Activated CD8-positive, alpha-beta memory T cell treated with anti-CD3 and anti-CD28 coated beads for 36 hours (primary cell): ENCODE measurements around the gene ADAMTS3. TPM values are rescaled to one million over a fixed set of nuclear protein-coding genes. Genes with fewer than 3 reads are reported as not detected.
"Not testable (repeated sequence)": the region's sequence is repeated elsewhere in the genome, so short reads cannot be mapped to it uniquely, and the experiment has no call there.

Source experiments
- CTCF ChIA-PET: fragments of 350-600 bp; sonication (Branson Sonifier 250); formaldehyde crosslinking; loops from one replicate; lab custom pipeline; 2021; ENCODE audit warnings: antibody characterized with exemption; lab: Charles Lee
- POLR2A ChIA-PET: fragments of 350-600 bp; sonication (Branson Sonifier 250); formaldehyde crosslinking; loops from one replicate; lab custom pipeline; 2021; ENCODE audit warnings: antibody characterized with exemption; lab: Charles Lee
- total RNA-seq, 2 experiments: library from RNA; stranded (reverse); gene quantifications; one replicate each; pipeline ENCODE4 v1.2.3, GENCODE V29; 2021

ADAMTS3 gene
- total RNA-seq, 2 experiments from 2014 or later = 0.02 TPM; not detected in 1

- CTCF ChIA-PET = no interaction called here
- POLR2A ChIA-PET = no interaction called here
These were observed 13.6 kb downstream of the ADAMTS3 start for GRCh38 chr4:72555377-72555831.

- POLR2A ChIA-PET = no interaction called here
- CTCF ChIA-PET = no interaction called here
These were observed 15.3 kb downstream of the ADAMTS3 start for GRCh38 chr4:72553540-72554337.

DNA sequence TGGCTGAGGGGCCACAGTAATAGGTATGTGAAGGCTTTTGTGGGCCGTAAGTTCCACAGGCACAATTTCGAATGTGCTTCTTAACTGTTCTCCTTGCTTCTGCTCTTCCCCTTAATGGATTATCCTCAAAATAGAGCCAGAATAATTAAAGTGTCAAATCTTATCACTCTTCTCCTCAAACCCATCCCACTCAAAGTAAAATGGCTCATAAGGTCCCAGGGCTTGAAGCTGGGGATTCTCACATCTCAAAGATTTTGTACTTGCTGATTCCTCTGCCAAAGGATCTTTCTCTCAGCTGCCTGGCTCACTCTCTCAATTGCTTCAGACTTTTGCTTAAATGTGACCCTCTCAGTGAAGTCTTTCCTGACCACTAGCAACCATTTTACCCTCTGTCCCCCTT, 16.6 kb downstream of the ADAMTS3 start:
- ChIA-PET POLR2A (no interaction called here), CTCF (no interaction called here)

GRCh38 chr4:72546456-72546855, 22.6 kb downstream of the ADAMTS3 start:
- ChIA-PET POLR2A (no interaction called here), CTCF (no interaction called here)

DNA sequence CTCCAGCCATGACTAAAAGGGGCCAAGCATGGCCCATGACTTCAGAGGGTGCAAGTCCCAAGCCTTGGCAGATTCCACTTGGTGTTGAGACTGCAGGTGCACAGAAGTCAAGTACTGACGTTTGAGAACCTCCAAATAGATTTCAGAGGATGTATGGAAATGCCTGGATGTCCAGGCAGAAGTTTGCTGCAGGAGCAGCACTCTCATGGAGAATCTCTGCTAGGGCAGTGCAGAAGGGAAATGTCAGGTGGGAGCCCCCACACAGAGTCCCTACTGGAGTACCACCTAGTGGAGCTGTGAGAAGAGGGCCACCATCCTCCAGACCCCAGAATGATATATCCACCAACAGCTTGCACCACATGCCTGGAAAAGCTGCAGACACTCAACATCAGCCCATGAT, 28.3 kb downstream of the ADAMTS3 start:
- CTCF ChIA-PET, POLR2A ChIA-PET: not testable (repeated sequence)

- CTCF ChIA-PET = no interaction called here
- POLR2A ChIA-PET = no interaction called here
These were observed 31.0 kb downstream of the ADAMTS3 start for GRCh38 chr4:72538006-72538405.

- POLR2A ChIA-PET = no interaction called here
These were observed 32.6 kb downstream of the ADAMTS3 start for GRCh38 chr4:72536443-72536842.

GRCh38 chr4:72531768-72532290, 37.2 kb downstream of the ADAMTS3 start:
- CTCF ChIA-PET = no interaction called here
- POLR2A ChIA-PET = no interaction called here

More at GRCh38 chr4:72536443-72536842, 32.6 kb downstream of the ADAMTS3 start:
- CTCF ChIA-PET = no interaction called here

DNA sequence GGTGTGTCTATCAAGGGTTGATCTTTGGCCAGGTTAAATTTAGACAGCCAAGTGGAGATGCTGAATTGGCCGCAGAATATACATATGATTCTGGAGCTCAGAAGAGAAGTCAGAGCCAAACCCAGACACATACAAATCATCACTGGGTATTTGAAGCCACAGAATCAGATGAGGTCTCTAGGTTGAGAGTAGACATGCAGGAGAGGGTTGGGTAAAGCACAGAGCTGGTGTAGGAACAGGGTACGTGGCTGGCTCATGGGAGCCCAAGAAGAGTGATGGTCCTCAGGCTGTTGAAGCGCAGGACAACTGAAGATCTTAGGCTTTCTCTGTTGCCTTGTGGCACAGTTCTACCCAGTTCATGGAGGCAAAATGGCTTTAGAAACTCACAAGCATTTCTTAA, 37.7 kb downstream of the ADAMTS3 start:
- ChIA-PET POLR2A (no interaction called here), CTCF (no interaction called here)

- CTCF ChIA-PET = no interaction called here
- POLR2A ChIA-PET = no interaction called here
These were observed 39.7 kb downstream of the ADAMTS3 start for GRCh38 chr4:72529148-72529822.

DNA sequence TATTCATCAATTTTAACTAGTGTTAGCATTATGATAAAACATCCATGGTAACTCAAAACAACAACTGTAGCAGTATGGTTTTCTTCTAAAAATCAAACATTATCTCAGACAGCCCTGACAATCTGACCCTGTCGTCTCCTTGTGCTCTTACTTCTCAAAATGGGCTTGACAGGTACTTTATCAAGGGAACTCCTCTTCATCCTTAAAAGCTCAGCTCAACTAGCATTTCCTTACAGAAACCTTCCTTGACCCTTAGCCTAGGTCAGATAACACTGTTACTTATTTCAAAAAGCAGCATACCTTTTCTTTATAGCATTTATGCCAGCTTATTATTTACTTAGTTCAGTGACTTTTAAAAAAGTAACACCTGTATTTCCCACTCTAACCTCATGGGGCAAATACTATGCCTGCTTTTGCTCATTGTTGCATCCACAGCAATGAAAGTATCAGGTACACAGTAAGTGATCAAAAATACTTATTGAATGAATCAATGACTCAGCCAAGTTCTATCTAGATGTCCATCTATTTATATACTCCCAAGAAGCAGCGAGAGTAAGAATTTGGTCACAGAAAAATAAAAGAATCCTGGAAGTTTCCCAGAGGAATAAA, 41.9 kb downstream of the ADAMTS3 start:
- CTCF ChIA-PET = interaction anchor here (0.7 kb wide), 1 partner anchor 527 kb away, joined by 3 read pairs; no protein-coding TSS in a partner anchor
- POLR2A ChIA-PET = no interaction called here

DNA sequence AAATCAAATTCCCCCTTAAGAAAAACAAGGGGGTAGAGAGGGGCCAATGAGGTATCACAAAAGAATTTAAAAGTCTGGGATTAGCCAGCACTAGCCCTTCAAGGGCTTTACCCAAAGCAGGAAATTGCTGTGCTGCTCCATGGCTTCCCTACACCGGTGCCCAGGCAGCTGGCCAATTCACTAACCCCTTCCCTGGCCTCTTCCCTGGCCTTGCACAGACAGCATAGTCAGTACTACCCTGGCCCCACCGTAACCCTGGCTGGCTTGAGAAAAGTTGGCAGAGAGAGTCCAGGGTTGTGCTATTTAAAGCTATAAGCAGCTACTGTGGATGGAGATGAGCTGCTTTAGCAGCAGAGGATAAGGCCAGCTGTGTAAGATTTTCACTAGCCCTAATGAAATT, 43.1 kb downstream of the ADAMTS3 start:
- CTCF ChIA-PET = no interaction called here
- POLR2A ChIA-PET = no interaction called here

GRCh38 chr4:72522440-72522839, 46.6 kb downstream of the ADAMTS3 start:
- CTCF ChIA-PET = interaction anchor here (0.6 kb wide), 1 partner anchor 1731 kb away, joined by 3 read pairs; no protein-coding TSS in a partner anchor
- POLR2A ChIA-PET = no interaction called here

DNA sequence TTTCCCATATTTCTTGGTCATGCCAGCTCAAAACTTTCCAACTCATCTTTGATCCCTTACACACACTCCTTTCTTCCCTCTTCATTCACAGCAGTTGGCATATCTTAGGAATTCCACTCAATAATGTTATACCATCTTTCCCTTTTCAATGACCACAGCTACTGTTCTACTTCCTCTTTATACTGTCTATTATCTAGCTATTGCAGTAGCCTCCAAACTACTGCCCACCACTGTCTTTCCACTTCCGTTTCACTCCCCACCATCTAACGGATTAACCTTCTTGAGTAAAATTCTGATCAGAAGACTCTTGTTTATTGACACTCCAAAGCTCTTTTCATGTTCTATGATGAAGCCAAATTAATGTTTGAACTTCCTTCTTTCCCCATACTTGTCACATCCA, 55.8 kb downstream of the ADAMTS3 start:
- POLR2A ChIA-PET = no interaction called here
- CTCF ChIA-PET = no interaction called here

GRCh38 chr4:72507860-72508419, 61.1 kb downstream of the ADAMTS3 start:
- ChIA-PET POLR2A (no interaction called here), CTCF (no interaction called here)

- CTCF ChIA-PET = no interaction called here
- POLR2A ChIA-PET = no interaction called here
These were observed 61.9 kb downstream of the ADAMTS3 start for GRCh38 chr4:72507167-72507566.

GRCh38 chr4:72505314-72505744, 63.7 kb downstream of the ADAMTS3 start:
- POLR2A ChIA-PET = no interaction called here
- CTCF ChIA-PET = no interaction called here

- ChIA-PET POLR2A (no interaction called here), CTCF (no interaction called here)
These were observed 68.8 kb downstream of the ADAMTS3 start for GRCh38 chr4:72500214-72500613.

- POLR2A ChIA-PET = no interaction called here
- CTCF ChIA-PET = no interaction called here
These were observed 72.9 kb downstream of the ADAMTS3 start for GRCh38 chr4:72496119-72496518.

DNA sequence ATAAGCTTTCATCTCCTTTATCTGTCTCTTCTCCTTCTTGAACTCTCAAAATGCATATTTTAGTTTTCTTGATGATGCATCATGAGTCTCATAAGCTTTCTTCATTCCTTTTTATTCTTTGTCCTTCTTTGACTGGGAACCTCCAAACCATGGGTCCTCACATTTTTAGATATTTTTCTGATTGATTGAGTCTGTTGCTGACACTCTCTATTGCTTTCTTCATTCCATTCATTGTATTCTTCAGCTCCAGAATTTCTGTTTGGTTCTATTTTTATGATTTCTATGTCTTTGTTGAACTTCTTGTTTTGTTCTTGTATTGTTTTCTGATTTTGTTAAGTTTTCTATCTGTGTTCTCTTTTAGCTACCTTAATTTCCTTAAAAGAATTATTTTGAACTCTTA, 74.9 kb downstream of the ADAMTS3 start:
- ChIA-PET CTCF (no interaction called here), POLR2A (no interaction called here)
